CD4-positive, alpha-beta T cell treated with Interferon gamma for 1 hour (primary cell): ENCODE results near the gene FSD2.
"Not testable (repeated sequence)": the region's sequence is repeated elsewhere in the genome, so short reads cannot be mapped to it uniquely, and the experiment has no call there.

Source experiments
- DNase-seq: peaks from one replicate; pipeline ENCODE4 v3.0.0-alpha.2; 2020

The FSD2 gene

DNA sequence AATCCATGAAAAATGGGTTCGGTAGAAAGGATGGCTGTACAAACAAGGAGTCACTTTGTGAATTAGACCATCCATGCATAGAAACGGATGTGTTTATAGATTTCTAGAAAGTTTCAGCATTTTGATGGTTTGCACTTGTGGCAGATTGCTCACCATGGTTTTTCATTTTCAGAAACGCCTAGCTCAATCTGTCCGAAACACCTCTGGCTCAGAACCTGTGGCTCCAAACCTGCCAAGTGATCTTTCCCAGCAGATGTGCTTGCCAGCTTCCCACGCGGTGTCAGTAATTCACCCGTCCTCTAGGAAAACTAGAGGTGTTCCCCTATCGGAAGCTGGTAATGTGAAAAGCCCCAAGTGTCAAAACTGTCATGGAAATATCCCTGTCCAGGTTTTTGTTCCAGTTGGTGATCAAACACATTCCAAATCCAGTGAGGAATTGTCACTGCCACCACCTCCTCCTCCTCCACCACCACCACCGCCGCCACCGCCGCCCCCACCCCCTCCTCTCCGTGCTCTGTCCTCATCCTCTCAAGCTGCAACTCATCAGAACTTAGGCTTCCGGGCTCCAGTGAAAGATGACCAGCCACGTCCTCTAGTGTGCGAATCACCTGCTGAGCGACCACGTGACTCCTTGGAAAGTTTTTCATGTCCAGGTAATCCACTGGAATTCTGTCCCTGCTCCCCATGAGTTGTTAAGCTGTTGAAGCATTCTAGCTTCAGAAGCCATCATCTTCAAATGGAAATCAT is 24.7 kb upstream of the FSD2 start:
- no peak for DNase-seq

DNA sequence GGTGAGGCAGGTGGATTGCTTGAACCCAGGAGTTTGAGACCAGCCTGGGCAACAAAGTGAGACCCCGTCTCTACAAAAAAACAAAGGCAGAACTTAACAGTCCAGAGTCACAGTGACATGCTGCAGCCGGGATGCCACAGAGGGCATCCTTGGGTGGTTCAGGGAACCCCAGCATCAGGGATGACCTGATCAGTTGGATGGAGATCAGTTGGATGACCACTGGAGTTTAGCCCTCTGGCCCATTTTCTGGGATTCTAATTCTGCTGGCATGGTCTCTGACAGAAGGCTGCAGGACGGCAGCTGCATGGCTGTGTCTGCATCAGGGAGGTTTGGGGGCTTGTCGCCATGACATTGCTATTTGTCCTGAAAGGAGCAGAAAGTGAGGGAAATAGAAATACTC is 23.4 kb upstream of the FSD2 start:
- no peak for DNase-seq

DNA sequence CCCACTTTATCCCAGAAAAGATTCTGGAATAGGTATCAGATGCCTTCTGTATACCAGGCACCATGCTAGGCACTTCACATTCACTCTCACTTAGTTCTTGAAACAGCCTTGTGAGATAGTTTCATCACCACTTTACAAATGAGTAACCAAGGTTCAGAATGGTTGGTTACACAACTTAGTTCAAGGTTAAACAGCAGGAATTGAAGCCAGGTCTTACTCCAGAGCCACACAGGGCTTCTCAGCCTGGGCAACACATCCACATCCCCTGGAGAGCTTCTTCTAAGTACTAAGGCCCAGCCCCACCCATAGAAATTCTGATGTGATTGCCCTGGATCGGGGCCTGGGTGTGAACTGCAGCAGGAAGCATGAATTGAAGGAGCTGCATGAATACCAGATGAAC is 22.2 kb upstream of the FSD2 start:
- no peak for DNase-seq

DNA sequence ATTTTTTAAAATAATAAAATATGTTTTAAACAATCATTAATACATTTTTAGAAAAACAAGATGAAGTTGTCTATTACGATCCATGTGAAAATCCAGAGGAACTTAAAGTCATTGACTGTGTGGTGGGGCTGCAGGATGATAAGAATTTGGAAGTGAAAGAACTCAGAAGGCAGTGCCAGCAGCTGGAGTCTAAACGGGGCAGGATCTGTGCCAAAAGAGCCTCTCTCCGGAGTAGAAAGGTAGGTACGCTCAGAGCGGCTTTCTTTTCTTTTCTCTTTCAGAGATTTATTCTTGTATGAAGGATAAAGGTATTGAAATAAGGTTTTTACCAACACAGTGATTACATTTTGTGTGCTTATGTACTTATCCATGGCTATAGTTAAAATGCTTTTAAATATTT is 17.2 kb upstream of the FSD2 start:
- DNase-seq, result no peak

DNA sequence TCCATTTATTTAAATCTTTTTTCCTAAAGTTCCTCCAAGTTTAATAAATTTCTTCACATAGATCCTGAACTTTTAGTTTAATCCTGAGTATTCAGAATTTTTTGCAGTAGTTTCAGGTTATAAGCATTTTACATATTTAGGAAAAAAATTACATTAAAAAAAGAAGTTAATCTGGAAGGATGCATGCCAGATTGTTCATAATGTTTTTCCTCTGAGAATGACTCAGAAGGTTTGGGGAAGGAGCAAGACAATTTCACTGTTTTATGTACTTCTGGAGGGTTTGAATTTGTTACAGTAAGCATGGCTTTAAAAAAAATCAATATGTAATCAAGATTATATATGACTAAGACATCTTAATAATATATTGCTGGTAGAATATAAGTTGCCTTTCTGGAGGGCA is 16.0 kb upstream of the FSD2 start:
- not testable (repeated sequence) for DNase-seq

DNA sequence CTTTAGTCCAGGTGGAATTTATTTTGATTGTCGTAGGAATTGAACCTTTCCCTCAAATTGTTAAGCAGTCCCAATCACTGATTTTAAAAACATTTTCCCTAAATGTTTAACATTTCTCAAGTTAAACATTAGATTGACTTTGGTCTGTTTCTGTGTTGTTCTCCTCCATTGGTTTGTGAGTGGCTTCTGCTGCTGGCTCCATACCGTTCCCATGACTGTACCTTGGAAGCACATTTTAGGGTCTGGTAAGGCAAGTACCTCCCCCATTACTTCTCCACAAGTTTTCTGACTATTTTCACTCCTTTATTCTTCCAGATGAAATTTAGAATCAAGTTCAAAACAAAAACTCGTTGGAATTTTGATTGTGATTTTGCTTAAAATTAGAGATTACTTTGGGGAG is 15.5 kb upstream of the FSD2 start:
- DNase-seq, result not testable (repeated sequence)

DNA sequence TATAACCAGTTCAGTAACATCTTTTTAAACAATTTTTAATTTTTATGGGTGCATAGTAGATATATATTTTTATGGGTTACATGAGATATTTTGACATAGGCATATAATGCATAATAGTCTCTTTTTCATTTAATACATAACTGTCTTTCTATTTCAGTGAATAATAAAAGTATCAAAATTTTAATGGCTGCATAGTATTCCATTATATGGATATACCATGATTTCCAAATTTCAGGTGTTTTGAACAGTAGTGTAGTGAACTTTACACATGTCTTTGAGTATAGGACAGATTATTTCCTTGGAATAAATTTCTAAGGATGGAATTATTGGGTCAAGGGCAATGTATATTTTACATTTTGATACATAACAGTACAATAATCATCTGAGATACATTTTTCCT is 14.3 kb upstream of the FSD2 start:
- no peak for DNase-seq

DNA sequence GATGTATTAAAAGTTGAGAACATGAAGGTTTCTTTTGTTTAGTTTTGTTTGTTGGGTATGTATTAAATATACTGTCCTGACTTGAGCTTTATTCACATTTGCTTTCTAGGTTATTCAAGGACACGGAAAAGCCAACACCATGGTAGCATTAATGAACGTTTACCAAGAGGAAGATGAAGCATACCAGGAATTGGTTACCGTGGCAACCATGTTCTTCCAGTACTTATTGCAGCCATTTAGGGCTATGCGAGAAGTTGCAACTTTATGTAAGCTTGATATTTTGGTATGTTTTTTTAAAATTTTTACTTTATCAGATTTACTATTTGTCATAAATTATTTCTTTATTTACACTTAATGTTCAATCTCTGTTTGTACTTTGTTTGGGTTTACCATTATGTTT is 7.1 kb upstream of the FSD2 start:
- DNase-seq, result no peak

DNA sequence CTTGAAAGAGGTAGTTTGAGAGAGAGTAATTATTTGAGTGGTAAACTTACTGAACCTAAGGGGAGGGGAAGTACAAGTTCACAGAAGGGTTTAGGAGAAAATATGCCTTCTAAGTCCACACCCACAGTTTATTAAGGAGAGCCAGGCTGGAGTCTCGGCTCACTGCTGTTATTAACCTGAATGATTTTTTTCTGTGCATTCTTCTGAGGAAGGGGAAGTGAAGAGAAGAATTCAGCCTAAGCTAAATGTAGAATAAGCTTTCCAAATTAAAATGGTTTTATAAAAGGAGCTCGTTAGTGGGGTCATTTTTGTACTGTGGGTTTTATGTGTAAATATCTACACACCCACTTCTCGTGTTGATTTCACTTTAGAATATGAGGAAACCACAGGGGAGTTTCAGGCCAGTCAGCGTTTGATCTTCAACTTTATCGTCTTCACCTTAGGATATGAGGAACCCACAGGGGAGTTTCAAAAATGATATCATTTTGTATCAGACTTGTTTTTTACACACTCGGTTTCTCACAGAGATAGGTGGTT is 5.1 kb upstream of the FSD2 start:
- DNase-seq, result peak; percentile 57

DNA sequence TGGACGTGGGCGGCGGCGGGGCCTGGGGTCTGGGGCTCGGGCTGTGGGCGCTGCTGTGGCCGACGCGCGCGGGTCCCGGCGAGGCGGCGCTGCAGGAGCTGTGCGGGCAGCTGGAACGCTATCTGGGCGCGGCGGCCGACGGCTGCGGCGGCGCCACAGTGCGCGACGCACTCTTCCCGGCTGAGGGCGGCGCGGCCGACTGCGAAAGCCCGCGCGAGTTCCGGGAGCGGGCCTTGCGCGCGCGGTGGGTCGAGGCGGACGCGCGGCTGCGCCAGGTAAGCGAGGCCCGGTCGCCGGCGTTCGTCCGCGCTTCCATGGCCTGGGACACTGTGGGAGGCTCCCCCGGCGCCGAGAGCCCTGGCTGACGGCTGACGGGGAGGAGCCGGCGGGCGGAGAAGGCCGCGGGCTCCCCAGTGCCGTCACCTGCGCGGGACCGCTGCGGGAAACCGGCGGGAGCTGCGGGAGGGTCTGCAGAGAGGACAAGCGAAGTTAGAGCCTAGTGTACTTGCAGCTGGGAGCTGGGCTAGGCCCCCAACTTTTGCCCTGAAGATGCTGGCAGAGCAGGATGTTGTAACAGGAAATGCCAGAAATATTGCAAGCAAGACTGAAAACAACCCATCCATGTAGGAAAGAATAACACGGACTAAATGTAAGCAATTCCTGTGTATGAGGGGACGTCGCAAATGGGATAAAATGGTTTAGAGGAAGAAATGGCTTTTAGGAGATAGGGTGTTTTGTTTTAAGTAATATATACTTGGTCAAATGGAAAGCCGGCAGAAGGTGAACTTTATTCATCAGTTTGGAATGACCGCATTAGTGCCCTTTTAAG is 4.4 kb upstream of the FSD2 start:
- peak; percentile 16 for DNase-seq

DNA sequence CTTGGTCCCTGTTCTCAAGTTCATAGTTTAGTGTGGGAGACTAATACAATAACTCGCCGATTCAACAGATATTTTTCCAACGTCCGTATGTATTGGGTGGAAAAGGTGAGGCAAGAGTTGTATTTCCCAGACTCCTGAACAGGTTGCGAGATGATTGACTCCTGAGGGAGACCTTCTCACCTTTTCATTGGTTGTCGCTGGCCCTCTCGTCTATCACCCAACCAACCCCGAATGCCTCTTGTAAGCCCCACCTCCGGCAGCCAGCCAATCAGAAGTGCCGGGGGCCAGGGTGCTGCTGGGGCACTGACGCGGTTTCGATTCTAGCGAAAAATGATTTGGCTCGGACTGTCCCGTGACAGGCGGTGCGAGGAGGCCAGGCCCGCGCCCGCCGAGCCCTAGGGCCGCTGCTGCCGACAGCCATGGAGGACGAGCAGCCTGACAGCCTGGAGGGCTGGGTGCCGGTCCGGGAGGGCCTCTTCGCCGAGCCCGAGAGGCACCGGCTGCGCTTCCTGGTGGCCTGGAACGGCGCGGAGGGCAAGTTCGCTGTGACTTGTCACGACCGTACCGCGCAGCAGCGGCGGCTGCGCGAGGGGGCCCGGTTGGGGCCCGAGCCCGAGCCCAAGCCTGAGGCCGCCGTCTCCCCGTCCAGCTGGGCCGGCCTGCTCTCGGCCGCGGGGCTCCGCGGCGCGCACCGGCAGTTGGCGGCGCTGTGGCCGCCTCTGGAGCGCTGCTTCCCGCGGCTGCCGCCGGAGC is 3.6 kb upstream of the FSD2 start, which contains the start of gene WHAMM:
TSS of gene WHAMM (plus strand) at position 321 of the 753 bp plus-strand sequence. CDS start at position 420, 99 bp downstream.
- peak; percentile 97 for DNase-seq

DNA sequence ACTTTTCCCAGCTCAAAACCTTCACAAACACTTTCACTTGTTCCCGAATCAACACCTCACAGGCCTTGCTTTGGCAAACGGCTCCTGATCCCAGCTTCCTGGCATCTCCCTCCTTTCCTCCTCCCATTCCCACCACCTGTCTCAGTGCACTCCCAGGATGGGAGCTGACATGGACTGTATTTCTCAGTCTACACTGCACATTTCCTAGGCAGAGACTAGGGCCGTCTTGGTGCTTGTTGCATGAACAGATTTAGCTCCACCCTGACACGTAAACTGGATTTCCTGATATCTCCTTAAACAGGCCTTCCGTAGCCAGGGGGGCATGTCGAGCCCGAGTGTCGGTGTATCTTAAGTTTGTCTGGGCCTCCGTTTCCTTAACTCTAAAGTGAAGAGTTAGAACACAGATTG is 2.8 kb upstream of the FSD2 start:
- no peak for DNase-seq

DNA sequence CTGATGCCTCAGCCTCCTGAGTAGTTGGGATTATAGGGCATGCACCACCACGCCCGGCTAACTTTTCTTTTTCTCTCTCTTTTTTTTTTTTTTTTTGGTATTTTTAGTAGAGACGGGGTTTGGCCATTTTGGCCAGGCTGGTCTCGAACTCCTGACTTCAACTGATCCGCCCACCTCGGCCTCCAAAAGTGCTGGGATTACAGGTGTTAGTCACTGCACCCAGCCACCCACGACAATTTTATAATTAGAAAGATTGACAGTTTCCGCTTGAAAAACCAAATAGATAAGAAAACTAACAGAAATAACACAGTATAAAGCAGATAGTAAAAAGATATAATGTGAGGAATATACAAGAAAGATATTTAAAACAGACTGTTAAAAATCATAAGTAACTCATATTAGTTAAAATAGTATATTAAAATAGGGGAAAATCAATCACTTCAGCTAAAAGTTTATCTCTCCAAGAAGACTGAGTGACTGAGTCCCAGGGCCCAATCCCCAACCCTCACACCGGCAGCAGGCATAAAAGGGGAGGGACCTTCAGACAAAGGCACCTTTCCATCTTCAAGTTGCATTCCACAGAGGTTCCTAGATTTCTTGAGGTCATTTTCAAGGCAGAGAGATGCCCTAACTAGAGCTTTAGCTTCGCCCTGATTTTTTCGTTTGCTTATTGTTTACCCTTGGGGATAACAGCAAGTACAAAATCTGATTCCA is 2.2 kb upstream of the FSD2 start:
- DNase-seq, result no peak

DNA sequence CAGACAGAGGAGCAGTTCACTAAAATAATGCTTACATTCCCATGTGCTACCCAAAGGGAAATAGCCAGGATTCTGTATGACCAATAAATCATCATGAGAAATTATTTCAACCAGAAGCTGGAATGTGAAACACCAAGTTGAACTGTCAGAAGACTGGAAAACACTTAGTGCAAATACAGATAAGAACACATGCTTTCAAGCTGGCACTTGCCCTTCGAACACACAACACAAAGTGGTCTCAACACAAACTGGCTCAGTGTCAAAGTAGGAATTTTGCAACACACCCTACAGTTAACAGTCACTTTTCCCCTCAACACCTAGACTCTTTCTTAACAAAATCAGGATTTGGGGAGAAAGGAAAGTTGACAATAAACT is 1.3 kb downstream of the FSD2 start:
- DNase-seq, result no peak

DNA sequence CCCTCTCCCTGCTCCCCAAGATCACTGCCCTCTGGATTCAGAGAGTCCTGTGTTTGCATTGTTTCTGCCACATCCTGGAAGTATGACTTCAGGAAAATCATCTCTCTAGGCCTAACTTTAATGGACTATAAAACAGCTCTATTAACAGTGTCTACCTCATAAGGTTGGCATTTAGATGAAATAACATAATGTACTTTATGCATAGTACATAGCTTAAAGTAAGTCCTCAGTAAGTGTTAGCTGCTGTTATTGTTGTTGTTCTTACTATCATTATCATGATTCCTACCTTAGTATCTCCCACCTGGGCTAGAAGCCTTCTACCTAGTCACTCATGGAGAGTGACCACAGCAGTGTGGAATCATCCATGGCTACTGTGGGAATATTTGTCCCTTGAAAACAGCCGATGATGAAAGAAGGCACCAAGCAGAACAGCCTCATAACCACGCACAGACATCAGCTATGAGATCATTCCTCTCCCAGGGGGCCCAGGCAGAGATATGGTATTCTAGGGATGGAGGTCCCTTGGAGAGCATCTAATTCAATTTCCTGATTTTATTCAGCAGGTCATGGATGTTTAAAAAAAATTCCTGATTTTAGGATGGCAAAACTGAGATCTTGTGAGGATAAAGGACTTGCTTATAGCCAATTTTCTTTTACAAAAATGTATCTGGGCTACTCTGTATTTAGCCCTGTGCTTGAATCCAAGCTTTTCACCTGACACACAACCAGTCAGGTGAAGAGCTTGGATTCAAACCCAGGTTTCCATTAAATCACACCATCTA is 1.9 kb downstream of the FSD2 start:
- DNase-seq, result no peak

DNA sequence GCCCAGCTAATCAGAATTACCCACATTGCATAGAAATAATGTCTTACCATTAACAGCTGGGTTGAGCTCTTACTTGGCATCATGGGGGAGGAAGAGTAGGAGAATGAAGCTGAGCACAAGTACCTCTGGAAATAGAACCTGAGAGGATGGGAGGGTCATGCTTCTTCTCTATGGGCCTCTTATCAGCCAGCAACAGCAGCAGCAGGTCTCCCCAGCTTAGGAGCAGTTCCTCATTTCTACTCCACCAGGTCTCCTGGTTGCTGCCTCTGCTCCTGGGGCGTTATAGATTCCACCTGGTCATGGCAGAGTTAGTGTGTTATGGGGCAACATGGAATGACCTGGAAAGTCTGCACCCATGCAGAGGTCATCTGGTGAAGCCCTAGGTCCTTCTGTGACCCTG is 3.4 kb downstream of the FSD2 start:
- DNase-seq, result no peak

DNA sequence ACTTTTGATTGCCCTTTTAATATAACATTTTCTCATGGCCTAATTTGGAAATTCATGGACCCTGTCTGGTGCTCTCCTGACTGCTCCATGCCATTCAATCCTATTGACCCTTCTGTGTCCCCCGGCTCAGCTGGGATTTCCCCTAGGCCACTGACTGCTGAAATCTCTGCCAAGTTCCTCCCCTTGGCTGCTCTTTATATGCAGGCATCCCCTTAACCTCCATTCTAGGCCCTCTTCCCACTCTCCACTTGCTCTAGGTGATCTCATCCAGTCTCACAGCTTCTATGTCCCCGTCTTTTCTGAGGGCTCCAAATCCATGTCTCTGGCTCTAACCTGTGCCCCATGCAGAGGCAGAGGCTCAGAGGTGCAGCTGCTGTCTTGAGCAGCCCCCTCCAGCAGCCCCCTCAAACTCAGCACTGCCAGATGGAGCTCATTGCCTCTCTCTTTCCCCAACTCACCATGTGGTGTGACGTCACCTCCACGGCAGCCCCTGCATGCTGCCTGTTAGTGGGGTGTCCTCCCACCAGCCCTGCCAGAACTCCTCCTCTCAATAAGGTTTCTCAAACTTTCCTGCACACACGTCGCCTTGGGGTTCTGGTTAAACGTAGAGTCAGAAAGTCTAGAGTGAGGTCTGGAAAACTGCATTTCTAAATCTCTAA is 6.6 kb downstream of the FSD2 start:
- no peak for DNase-seq

DNA sequence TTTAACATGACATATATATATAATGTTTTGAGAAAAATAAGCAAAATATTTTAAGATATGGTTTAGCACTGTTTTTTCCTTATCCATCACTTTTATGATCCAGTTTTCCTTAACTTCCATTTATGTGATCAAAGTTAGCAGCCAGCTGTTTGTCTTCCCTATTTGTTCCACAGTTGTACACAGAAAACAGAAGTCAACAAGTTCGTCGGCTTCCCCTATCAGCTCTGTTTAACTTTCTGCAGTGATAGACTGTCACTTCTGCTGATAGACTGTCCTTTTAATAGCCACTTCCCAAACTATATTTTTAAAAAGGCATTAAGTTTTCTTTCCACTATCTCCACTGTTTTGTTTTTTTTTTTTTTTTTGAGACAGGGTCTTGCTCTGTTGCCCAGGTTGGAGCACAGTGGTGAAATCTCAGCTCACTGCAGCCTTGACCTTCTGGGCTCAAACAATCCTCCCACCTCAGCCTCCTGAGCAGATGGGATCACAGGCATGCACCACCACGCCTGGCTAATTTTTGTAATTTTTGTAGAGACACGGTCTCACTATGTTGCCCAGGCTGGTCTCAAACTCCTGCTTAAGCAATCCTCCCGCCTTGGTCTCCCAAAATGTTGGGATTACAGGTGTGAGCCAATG is 7.2 kb downstream of the FSD2 start:
- no peak for DNase-seq

DNA sequence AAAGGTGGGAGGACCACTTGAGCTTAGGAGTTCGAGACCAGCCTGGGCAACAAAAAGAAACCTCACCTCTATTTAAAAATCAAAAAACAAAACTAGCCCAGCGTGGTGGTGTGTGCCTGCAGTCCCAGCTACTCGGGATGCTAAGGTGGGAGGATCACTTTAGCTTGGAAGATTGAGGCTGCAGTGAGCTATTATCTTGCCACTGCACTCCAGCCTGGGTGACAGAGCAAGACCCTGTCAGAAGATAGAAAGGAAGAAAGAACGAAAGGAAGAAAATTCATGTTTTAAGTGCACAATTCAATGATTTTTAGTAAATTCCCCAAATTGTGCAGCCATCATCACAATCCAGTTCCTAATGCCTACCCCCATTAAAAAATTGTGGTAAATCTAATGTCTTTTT is 7.8 kb downstream of the FSD2 start:
- no peak for DNase-seq

DNA sequence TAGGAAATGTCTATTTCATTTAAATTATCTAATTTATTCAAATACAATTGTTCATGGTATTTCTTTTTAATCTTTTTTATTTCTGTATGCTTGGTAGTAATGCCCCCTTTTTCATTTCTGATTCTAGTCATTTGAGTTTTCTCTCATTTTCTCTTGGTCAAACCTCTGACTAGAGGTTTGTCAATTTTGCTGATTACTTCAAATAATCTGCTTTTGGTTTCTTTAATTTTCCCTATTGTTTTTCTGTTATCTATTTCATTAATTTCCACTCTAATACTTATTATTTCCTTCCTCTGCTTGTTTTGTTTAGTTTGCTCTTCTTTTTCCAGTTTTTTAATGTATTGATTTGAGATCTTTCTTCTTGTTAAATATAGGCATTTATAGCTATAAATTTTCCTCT is 12.1 kb downstream of the FSD2 start:
- no peak for DNase-seq

DNA sequence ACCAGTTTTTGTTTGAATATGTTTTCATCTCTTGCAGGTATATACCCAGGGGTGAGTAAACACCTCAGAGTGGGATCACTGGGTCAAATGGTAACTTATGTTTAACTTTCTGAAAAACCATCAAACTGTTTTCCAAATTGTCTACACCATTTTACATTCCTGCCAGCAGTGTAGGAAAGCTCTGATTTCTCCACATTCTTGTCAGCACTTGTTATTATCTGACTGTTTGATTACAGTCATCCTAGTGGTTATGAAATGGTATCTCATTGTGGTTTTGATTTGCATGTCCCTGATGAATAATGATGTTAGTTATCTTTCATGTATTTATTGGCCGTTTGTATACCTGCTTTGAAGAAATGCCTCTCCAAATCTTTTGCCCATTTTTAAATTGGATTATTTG is 13.8 kb downstream of the FSD2 start:
- DNase-seq, result no peak
